ENCODE results near the gene KCMF1.

Gene KCMF1

GRCh38 chr2:84970868-84971509, at the start of gene KCMF1:
Gene KCMF1 (plus strand): TSS chr2:84971161. CDS start chr2:84971452, 291 bp downstream.
- ATAC-seq (peak; percentile 76), DNase-seq (ENCODE audit: low spot score in 2 of 2) (peak; percentile 56 to 84)
- peaks cover 66% of the 10 kb centered on the region for H3K36me3 Mint-ChIP-seq
- peaks cover 41% of the 10 kb centered on the region for H3K4me1 Mint-ChIP-seq
- H3K27ac Mint-ChIP-seq: peak within 1 kb of the TSS; percentile 99
- H3K4me3 Mint-ChIP-seq: peak within 1 kb of the TSS; percentile 91
- peaks cover 2% of the 10 kb centered on the region for H3K9me3 Mint-ChIP-seq

GRCh38 chr2:84923009-84923408, 48.0 kb upstream of the KCMF1 start:
- peaks cover 54% of the 10 kb centered on the region for H3K4me1 Mint-ChIP-seq
- H3K9me3 Mint-ChIP-seq: no peaks in the 10 kb centered on the region
- ATAC-seq: no peak
- DNase-seq (ENCODE audit: low spot score in 2 of 2): no peak
- peaks cover 19% of the 10 kb centered on the region for H3K36me3 Mint-ChIP-seq
- H3K27ac Mint-ChIP-seq: no peak overlapping the region
- H3K4me3 Mint-ChIP-seq: no peak overlapping the region

- peak overlapping the region; percentile 88 for H3K27ac Mint-ChIP-seq
- ATAC-seq (no peak), DNase-seq (ENCODE audit: low spot score in 2 of 2) (peak in 1 of 2 donors; percentile 67)
- no peaks in the 10 kb centered on the region for H3K9me3 Mint-ChIP-seq
- peak overlapping the region; percentile 48 for H3K4me3 Mint-ChIP-seq
- H3K36me3 Mint-ChIP-seq: peaks cover 19% of the 10 kb centered on the region
- H3K4me1 Mint-ChIP-seq: peaks cover 47% of the 10 kb centered on the region
Measured at GRCh38 chr2:84924173-84925106, 46.5 kb upstream of the KCMF1 start.

GRCh38 chr2:84925336-84925723, 45.6 kb upstream of the KCMF1 start:
- peak overlapping the region; percentile 91 for H3K4me3 Mint-ChIP-seq
- peak overlapping the region; percentile 88 for H3K27ac Mint-ChIP-seq
- H3K36me3 Mint-ChIP-seq: peaks cover 19% of the 10 kb centered on the region
- DNase-seq (ENCODE audit: low spot score in 2 of 2) (no peak), ATAC-seq (peak; percentile 3)
- H3K9me3 Mint-ChIP-seq: no peaks in the 10 kb centered on the region
- H3K4me1 Mint-ChIP-seq: peaks cover 39% of the 10 kb centered on the region

GRCh38 chr2:84925724-84926376, 45.1 kb upstream of the KCMF1 start:
- Mint-ChIP-seq H3K4me3 (peak overlapping the region; percentile 91), H3K4me1 (peaks cover 36% of the 10 kb centered on the region), H3K27ac (peak overlapping the region; percentile 88), H3K9me3 (no peaks in the 10 kb centered on the region), H3K36me3 (peaks cover 19% of the 10 kb centered on the region)
- peak; percentile 96 for ATAC-seq
- peak; percentile 99 for DNase-seq (ENCODE audit: low spot score in 2 of 2)

GRCh38 chr2:84927275-84927627, 43.7 kb upstream of the KCMF1 start:
- peaks cover 19% of the 10 kb centered on the region for H3K36me3 Mint-ChIP-seq
- DNase-seq (ENCODE audit: low spot score in 2 of 2) (no peak), ATAC-seq (no peak)
- H3K9me3 Mint-ChIP-seq: no peaks in the 10 kb centered on the region
- peaks cover 44% of the 10 kb centered on the region for H3K4me1 Mint-ChIP-seq
- peak overlapping the region; percentile 74 for H3K27ac Mint-ChIP-seq
- peak overlapping the region; percentile 91 for H3K4me3 Mint-ChIP-seq

- Mint-ChIP-seq H3K4me3 (no peak overlapping the region), H3K27ac (peak overlapping the region; percentile 68)
Measured at GRCh38 chr2:84931384-84931821, 39.6 kb upstream of the KCMF1 start.

GRCh38 chr2:84938194-84938879, 32.6 kb upstream of the KCMF1 start:
- peaks cover 31% of the 10 kb centered on the region for H3K4me1 Mint-ChIP-seq
- H3K27ac Mint-ChIP-seq: peak overlapping the region; percentile 95
- ATAC-seq (peak; percentile 73), DNase-seq (ENCODE audit: low spot score in 2 of 2) (peak; percentile 20 to 67)
- H3K9me3 Mint-ChIP-seq: no peaks in the 10 kb centered on the region
- peak overlapping the region; percentile 73 for H3K4me3 Mint-ChIP-seq
- peaks cover 21% of the 10 kb centered on the region for H3K36me3 Mint-ChIP-seq

More at GRCh38 chr2:84931384-84931821, 39.6 kb upstream of the KCMF1 start:
- Mint-ChIP-seq H3K4me1 (peaks cover 22% of the 10 kb centered on the region), H3K9me3 (no peaks in the 10 kb centered on the region), H3K36me3 (peaks cover 7% of the 10 kb centered on the region)
- DNase-seq (ENCODE audit: low spot score in 2 of 2) (no peak), ATAC-seq (no peak)

GRCh38 chr2:84939426-84940087, 31.4 kb upstream of the KCMF1 start:
- ATAC-seq (peak; percentile 86), DNase-seq (ENCODE audit: low spot score in 2 of 2) (peak; percentile 51 to 88)
- H3K36me3 Mint-ChIP-seq: peaks cover 30% of the 10 kb centered on the region
- peak overlapping the region; percentile 95 for H3K27ac Mint-ChIP-seq
- peak overlapping the region; percentile 73 for H3K4me3 Mint-ChIP-seq
- no peaks in the 10 kb centered on the region for H3K9me3 Mint-ChIP-seq
- H3K4me1 Mint-ChIP-seq: peaks cover 42% of the 10 kb centered on the region

- H3K4me3 Mint-ChIP-seq: peak overlapping the region; percentile 73
- peaks cover 47% of the 10 kb centered on the region for H3K4me1 Mint-ChIP-seq
- peaks cover 33% of the 10 kb centered on the region for H3K36me3 Mint-ChIP-seq
- DNase-seq (ENCODE audit: low spot score in 2 of 2) (no peak), ATAC-seq (no peak)
- peak overlapping the region; percentile 95 for H3K27ac Mint-ChIP-seq
- H3K9me3 Mint-ChIP-seq: no peaks in the 10 kb centered on the region
Measured at GRCh38 chr2:84940088-84940470, 30.9 kb upstream of the KCMF1 start.

- ATAC-seq (no peak), DNase-seq (ENCODE audit: low spot score in 2 of 2) (no peak)
- H3K36me3 Mint-ChIP-seq: peaks cover 33% of the 10 kb centered on the region
- H3K27ac Mint-ChIP-seq: peak overlapping the region; percentile 74
- H3K4me3 Mint-ChIP-seq: no peak overlapping the region
- no peaks in the 10 kb centered on the region for H3K9me3 Mint-ChIP-seq
- H3K4me1 Mint-ChIP-seq: peaks cover 55% of the 10 kb centered on the region
Measured at GRCh38 chr2:84940831-84941412, 30.0 kb upstream of the KCMF1 start.

- Mint-ChIP-seq H3K4me1 (peaks cover 68% of the 10 kb centered on the region), H3K9me3 (no peaks in the 10 kb centered on the region), H3K4me3 (no peak overlapping the region), H3K36me3 (peaks cover 39% of the 10 kb centered on the region), H3K27ac (no peak overlapping the region)
- DNase-seq (ENCODE audit: low spot score in 2 of 2) (no peak), ATAC-seq (no peak)
Measured at GRCh38 chr2:84942166-84942565, 28.8 kb upstream of the KCMF1 start.

GRCh38 chr2:84942964-84943421, 28.0 kb upstream of the KCMF1 start:
- DNase-seq (ENCODE audit: low spot score in 2 of 2): no peak
- peak overlapping the region; percentile 52 for H3K27ac Mint-ChIP-seq
- peak; percentile 11 for ATAC-seq
- peak overlapping the region; percentile 8 for H3K4me3 Mint-ChIP-seq
- H3K36me3 Mint-ChIP-seq: peaks cover 38% of the 10 kb centered on the region
- no peaks in the 10 kb centered on the region for H3K9me3 Mint-ChIP-seq
- peaks cover 68% of the 10 kb centered on the region for H3K4me1 Mint-ChIP-seq

GRCh38 chr2:84944295-84944909, 26.6 kb upstream of the KCMF1 start:
- Mint-ChIP-seq H3K4me3 (peak overlapping the region; percentile 53), H3K9me3 (no peaks in the 10 kb centered on the region), H3K36me3 (peaks cover 24% of the 10 kb centered on the region), H3K27ac (peak overlapping the region; percentile 91), H3K4me1 (peaks cover 57% of the 10 kb centered on the region)
- DNase-seq (ENCODE audit: low spot score in 2 of 2) (no peak), ATAC-seq (no peak)

All from stimulated activated effector memory CD8-positive, alpha-beta T cell treated with anti-CD3 and anti-CD28 coated beads, Interleukin-12 subunit alpha, Interleukin-12 subunit beta, amount 100 ng/mL, for 72 hours (primary cell).